Sigmoid colon (tissue), 7 donors: ENCODE measurements around the gene ABCD3. TPM values are rescaled to one million over a fixed set of nuclear protein-coding genes. Genes with fewer than 3 reads are reported as not detected.
A peak's percentile ranks its signal among the peaks of the same experiment; 100 is the strongest.

ENCODE experiments used
- DNase-seq: peaks from one replicate; pipeline ENCODE4 v3.0.0-alpha.2; 2019
- H3K27ac ChIP-seq, 4 donors: fragments of 200-600 bp; sonication (generic); one replicate each; pipeline ENCODE4 v1.5.1; 2016 to 2019; ENCODE audit warnings: mild to moderate bottlenecking in 1 of 4
- H3K27me3 ChIP-seq, 3 donors: fragments of 200-600 bp; sonication (generic); one replicate each; pipeline ENCODE4 v1.5.1; 2019; ENCODE audit warnings: mild to moderate bottlenecking in 1 of 3
- H3K36me3 ChIP-seq, 4 donors: fragments of 200-600 bp; sonication (generic); one replicate each; pipeline ENCODE4 v1.5.1; 2016 to 2019
- H3K4me1 ChIP-seq, 4 donors: fragments of 200-600 bp; sonication (generic); one replicate each; pipeline ENCODE4 v1.5.1; 2017 to 2019
- H3K4me3 ChIP-seq, 4 donors: fragments of 200-600 bp; sonication (generic); one replicate each; pipeline ENCODE4 v1.5.1; 2017 to 2019; ENCODE audit warnings: mild to moderate bottlenecking in 2 of 4, moderate library complexity in 1 of 4
- H3K9me3 ChIP-seq, 4 donors: fragments of 200-600 bp in 3 of 4; sonication (generic) in 3 of 4; one replicate each; pipeline versions ENCODE4 v1.5.1 to v1.6.1; 2013 to 2019
- EP300 ChIP-seq, 4 donors: sonication (generic); formaldehyde crosslinking; IDR thresholded peaks; one replicate each; pipeline ENCODE4 v1.6.1; 2017; ENCODE audit warnings: antibody characterized with exemption in 4 of 4
- POLR2A ChIP-seq, 2 donors: fragments of 450-650 bp; IDR thresholded peaks; one replicate each; pipeline ENCODE4 v1.6.1; 2016; ENCODE audit warnings: antibody characterized with exemption in 2 of 2, mild to moderate bottlenecking in 2 of 2, moderate library complexity in 2 of 2
- POLR2AphosphoS5 ChIP-seq, 4 donors: sonication (generic); formaldehyde crosslinking; IDR thresholded peaks; one replicate each; pipeline ENCODE4 v1.6.1; 2017; ENCODE audit warnings: antibody characterized with exemption in 4 of 4
- WGBS, 2 donors: extraction: QIAGEN DNeasy Blood & Tissue Kit; methylation state at CpG; one replicate each; pipeline ENCODE4 v1.1.7; 2013; 5-methylcytosine and 5-hydroxymethylcytosine counted together
- intact Hi-C: fragments of 100-400 bp; cut with DNase I; formaldehyde crosslinking; loops from one replicate; pipeline ENCODE4 v1.15.1; 2023
- polyA plus RNA-seq, 3 donors: library from polyadenylated mRNA; stranded (reverse); fragments of 200-250 nt; gene quantifications; one replicate each; pipeline ENCODE4 v1.2.3, GENCODE V29; 2013
- total RNA-seq, 4 donors: library from RNA; depleted of rRNA; stranded (reverse); fragments of >200 nt; gene quantifications; one replicate each; pipeline ENCODE4 v1.1.0, GENCODE V29; 2016
- TF ChIP-seq, protein P1 (sequence below), 4 experiments: fragments of 450-650 bp in 3 of 4; fragments of 200-600 bp in 1 of 4; IDR thresholded peaks; one replicate each; pipeline ENCODE4 v1.5.1; 2016 to 2019; ENCODE audit warnings: antibody characterized with exemption in 4 of 4, mild to moderate bottlenecking in 3 of 4, moderate library complexity in 2 of 4
- donor health status: healthy with polysubstance abuse.
- donor health status: Bipolar disorder and iron deficiency.
- donor health status: healthy.

ABCD3 gene
- total and polyA plus RNA-seq, 7 donors: 21.0 to 55.6 (median 33.5) TPM

DNA sequence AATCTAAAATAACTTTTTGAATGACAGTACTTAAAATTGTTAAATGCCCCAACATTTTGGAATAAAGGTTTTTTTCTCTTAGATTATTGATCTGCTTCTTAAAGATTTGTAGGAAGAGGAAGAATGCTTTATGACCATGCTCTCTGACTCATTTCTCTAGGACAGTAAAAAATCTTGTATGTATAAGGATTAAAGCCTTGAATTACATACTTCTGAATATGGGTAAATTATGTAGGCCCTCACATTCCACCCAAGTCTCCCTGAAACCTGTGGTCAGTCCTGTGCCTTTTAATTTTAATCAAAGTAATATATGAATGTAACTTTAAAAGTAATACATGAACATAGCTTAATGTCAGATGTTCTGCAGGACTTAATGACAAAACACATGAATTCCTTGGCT, 50.5 kb downstream of the ABCD3 start:
- H3K9me3 ChIP-seq: no peaks in the 10 kb centered on the region
- intact Hi-C loops: loop anchor here (10.0 kb wide), 2 partner anchors 404 to 444 kb away; no protein-coding TSS in a partner anchor
- TF ChIP-seq POLR2A (IDR thresholded peaks at IDR 0.05): no peak
- TF ChIP-seq, protein P1, sequence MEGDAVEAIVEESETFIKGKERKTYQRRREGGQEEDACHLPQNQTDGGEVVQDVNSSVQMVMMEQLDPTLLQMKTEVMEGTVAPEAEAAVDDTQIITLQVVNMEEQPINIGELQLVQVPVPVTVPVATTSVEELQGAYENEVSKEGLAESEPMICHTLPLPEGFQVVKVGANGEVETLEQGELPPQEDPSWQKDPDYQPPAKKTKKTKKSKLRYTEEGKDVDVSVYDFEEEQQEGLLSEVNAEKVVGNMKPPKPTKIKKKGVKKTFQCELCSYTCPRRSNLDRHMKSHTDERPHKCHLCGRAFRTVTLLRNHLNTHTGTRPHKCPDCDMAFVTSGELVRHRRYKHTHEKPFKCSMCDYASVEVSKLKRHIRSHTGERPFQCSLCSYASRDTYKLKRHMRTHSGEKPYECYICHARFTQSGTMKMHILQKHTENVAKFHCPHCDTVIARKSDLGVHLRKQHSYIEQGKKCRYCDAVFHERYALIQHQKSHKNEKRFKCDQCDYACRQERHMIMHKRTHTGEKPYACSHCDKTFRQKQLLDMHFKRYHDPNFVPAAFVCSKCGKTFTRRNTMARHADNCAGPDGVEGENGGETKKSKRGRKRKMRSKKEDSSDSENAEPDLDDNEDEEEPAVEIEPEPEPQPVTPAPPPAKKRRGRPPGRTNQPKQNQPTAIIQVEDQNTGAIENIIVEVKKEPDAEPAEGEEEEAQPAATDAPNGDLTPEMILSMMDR (IDR thresholded peaks at IDR 0.05): no peak
- no peak for TF ChIP-seq EP300 (IDR thresholded peaks at IDR 0.05)
- no peak for TF ChIP-seq POLR2AphosphoS5 (IDR thresholded peaks at IDR 0.05)
- peaks cover 0 to 29% (median 6%) of the 10 kb centered on the region in 4 donors for H3K36me3 ChIP-seq
- H3K27ac ChIP-seq: no peak overlapping the region
- H3K27me3 ChIP-seq: no peaks in the 10 kb centered on the region
- no peak for DNase-seq
- H3K4me3 ChIP-seq: no peak overlapping the region
- H3K4me1 ChIP-seq: peaks cover 0 to 4% (median 0%) of the 10 kb centered on the region in 4 donors

DNA sequence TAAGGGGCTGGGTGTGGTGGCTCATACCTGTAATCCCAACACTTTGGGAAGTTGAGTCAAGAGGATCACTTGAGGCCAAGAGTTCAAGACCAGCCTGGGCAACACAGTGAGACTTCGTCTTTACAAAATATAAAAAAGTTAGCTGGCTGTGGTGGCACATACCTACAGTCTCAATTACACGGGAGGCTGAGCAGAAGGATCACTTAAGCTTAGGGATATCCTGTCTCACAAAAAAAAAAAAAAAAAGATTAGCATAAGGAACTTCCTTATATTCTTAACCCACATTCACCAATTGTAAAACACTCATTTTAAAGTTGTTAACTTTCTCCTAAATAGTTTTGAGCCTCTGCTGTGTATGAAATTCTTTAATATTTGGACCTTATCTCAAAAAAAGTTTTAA, 53.1 kb downstream of the ABCD3 start:
- intact Hi-C loops: no loop called here
- no peak for DNase-seq
- TF ChIP-seq, protein P1 (IDR thresholded peaks at IDR 0.05): no peak
- no peak for TF ChIP-seq POLR2AphosphoS5 (IDR thresholded peaks at IDR 0.05)
- TF ChIP-seq EP300 (IDR thresholded peaks at IDR 0.05): no peak
- TF ChIP-seq POLR2A (IDR thresholded peaks at IDR 0.05): no peak
- no peak overlapping the region for H3K27ac ChIP-seq
- H3K4me1 ChIP-seq: no peaks in the 10 kb centered on the region
- H3K36me3 ChIP-seq: peaks cover 0 to 19% (median 0%) of the 10 kb centered on the region in 4 donors
- 82 to 95% methylated on average over 2 of the region's 2 CpGs for WGBS, 2 donors
- no peaks in the 10 kb centered on the region for H3K9me3 ChIP-seq
- H3K27me3 ChIP-seq: no peaks in the 10 kb centered on the region
- no peak overlapping the region for H3K4me3 ChIP-seq

DNA sequence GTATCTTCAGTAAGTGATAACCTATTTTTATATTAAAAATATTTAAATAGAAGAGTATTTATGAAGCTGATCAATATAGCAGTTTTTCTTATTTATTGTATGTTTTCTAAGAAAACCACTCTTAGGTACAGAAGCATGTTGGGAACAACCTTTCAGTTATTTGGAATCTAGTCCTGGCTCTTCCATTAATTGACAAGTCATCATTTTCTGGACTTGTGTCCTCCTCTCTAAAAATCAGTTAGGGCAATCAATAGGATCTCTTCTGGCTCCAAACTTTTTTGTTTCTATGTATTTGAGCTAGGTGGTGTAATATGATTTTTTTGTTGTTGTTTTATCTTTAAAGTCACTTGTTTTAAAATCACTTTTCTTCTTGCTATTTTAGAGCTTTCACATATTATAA, 57.0 kb downstream of the ABCD3 start:
- Histone ChIP-seq H3K4me1 (no peaks in the 10 kb centered on the region), H3K9me3 (no peaks in the 10 kb centered on the region), H3K27ac (no peak overlapping the region), H3K27me3 (no peaks in the 10 kb centered on the region), H3K36me3 (peaks cover 0 to 25% (median 0%) of the 10 kb centered on the region in 4 donors), H3K4me3 (no peak overlapping the region)
- TF ChIP-seq POLR2A (IDR thresholded peaks at IDR 0.05): no peak
- no peak for TF ChIP-seq POLR2AphosphoS5 (IDR thresholded peaks at IDR 0.05)
- no peak for TF ChIP-seq EP300 (IDR thresholded peaks at IDR 0.05)
- TF ChIP-seq, protein P1 (IDR thresholded peaks at IDR 0.05): no peak
- intact Hi-C loops: no loop called here
- no peak for DNase-seq

DNA sequence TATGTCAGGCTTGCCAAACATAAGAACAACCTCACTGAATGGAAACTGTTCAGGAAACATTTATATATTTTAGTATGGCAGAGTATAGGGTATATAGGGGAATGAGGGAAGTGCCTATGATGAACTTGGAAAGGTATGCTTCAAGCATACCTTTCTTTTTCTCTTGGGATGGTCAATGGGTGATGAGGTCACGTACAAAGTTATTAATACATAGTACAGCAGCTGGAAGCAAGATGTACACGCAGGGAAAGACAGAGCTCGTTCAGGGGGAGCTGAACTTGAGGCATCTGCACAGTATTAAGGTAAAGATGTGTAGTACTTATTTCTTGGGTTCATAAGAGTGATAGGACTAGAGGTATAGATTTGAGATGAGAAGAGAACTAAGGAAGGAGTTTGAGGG, 61.5 kb downstream of the ABCD3 start:
- DNase-seq: no peak
- Histone ChIP-seq H3K9me3 (no peaks in the 10 kb centered on the region), H3K27me3 (no peaks in the 10 kb centered on the region), H3K4me1 (no peaks in the 10 kb centered on the region), H3K36me3 (peaks cover 0 to 41% (median 0%) of the 10 kb centered on the region in 4 donors), H3K4me3 (no peak overlapping the region), H3K27ac (no peak overlapping the region)
- intact Hi-C loops: no loop called here
- 91 to 94% methylated on average over 3 of the region's 3 CpGs for WGBS, 2 donors
- no peak for TF ChIP-seq EP300 (IDR thresholded peaks at IDR 0.05)
- TF ChIP-seq, protein P1 (IDR thresholded peaks at IDR 0.05): no peak
- TF ChIP-seq POLR2A (IDR thresholded peaks at IDR 0.05): no peak

DNA sequence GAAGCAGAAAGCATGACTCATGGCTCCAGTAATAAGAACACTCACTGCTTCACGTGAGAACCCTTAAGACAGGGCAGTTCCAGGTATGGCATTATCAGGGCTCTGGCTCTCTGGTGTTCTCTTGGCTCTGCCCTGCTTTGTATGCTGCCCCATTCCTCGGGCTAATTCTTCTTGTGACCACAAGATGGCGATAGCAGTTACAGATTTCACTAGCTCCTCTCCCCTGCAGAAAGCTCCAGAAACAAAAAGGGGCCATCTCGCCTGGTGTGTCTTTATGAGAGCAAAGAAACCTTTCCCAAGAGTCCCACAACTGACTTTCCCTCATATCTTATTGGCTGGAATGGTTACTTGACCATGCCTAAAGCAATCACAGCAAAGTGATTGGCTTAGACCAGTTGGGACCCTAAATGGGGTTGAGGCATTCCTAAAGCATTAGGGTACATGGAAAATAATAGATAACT, 63.3 kb downstream of the ABCD3 start:
- Histone ChIP-seq H3K27me3 (no peaks in the 10 kb centered on the region), H3K9me3 (no peaks in the 10 kb centered on the region), H3K27ac (no peak overlapping the region), H3K36me3 (peaks cover 0 to 50% (median 0%) of the 10 kb centered on the region in 4 donors), H3K4me1 (no peaks in the 10 kb centered on the region), H3K4me3 (no peak overlapping the region)
- intact Hi-C loops: loop anchor here (1.0 kb wide), 1 partner anchor 324 kb away; no protein-coding TSS in a partner anchor
- peak; percentile 62 for DNase-seq
- WGBS, 2 donors: 6 to 16% methylated on average over 4 of the region's 4 CpGs
- no peak for TF ChIP-seq EP300 (IDR thresholded peaks at IDR 0.05)
- TF ChIP-seq, protein P1 (IDR thresholded peaks at IDR 0.05): peak; percentile 54 to 81 (median 62)
